WTC11 (cell line): ENCODE data around the gene AOX1. TPM values are rescaled to one million over a fixed set of nuclear protein-coding genes. Genes with fewer than 3 reads are reported as not detected.

ENCODE experiments used
- ATAC-seq: fragments of 200-7000 bp; cut with Tn5 transposase; 2 replicates; pipeline ENCODE4 v1.10.0; 2021; ENCODE audit warnings: mild to moderate bottlenecking, moderate library complexity
- CTCF ChIA-PET: fragments of 300-600 bp; sonication (Branson Sonifier 250); formaldehyde crosslinking; loops from one replicate; lab custom pipeline; 2021; ENCODE audit warnings: antibody characterized with exemption; lab: Charles Lee
- POLR2A ChIA-PET: fragments of 350-600 bp; sonication (Branson Sonifier 250); formaldehyde crosslinking; loops from one replicate; lab custom pipeline; 2021; ENCODE audit warnings: antibody characterized with exemption; lab: Charles Lee
- DNase-seq: peaks from one replicate; pipeline ENCODE4 v3.0.0; 2021; ENCODE audit warnings: low spot score
- H3K27ac Mint-ChIP-seq: 2 replicates; pipeline ENCODE4 v1.8.0; 2021; ENCODE audit warnings: mixed read lengths
- H3K27me3 Mint-ChIP-seq: 2 replicates; pipeline ENCODE4 v1.8.0; 2021; ENCODE audit warnings: low read depth, mild to moderate bottlenecking, moderate library complexity, mixed read lengths
- H3K36me3 Mint-ChIP-seq: 2 replicates; pipeline ENCODE4 v1.8.0; 2021; ENCODE audit warnings: mixed read lengths
- H3K4me1 Mint-ChIP-seq: 2 replicates; pipeline ENCODE4 v1.8.0; 2022; ENCODE audit warnings: mixed read lengths
- H3K4me3 Mint-ChIP-seq: 2 replicates; pipeline ENCODE4 v1.8.0; 2021; ENCODE audit warnings: mild to moderate bottlenecking, moderate library complexity, mixed read lengths
- H3K9me3 Mint-ChIP-seq: 2 replicates; pipeline ENCODE4 v1.8.0; 2021; ENCODE audit warnings: mixed read lengths
- ATF2 ChIP-seq: sonication (generic); formaldehyde crosslinking; IDR thresholded peaks from 2 replicates; pipeline ENCODE4 v1.8.1; 2022; ENCODE audit warnings: low read depth, missing genetic modification reagents, borderline replicate concordance
- CREB1 ChIP-seq: sonication (generic); formaldehyde crosslinking; IDR thresholded peaks from 2 replicates; pipeline ENCODE4 v1.8.0; 2023; ENCODE audit warnings: mild to moderate bottlenecking, missing genetic modification reagents
- CREM ChIP-seq: sonication (generic); formaldehyde crosslinking; IDR thresholded peaks from 2 replicates; pipeline ENCODE4 v1.8.1; 2022; ENCODE audit warnings: mild to moderate bottlenecking, missing genetic modification reagents, moderate library complexity
- ESRRA ChIP-seq: sonication (generic); formaldehyde crosslinking; IDR thresholded peaks from 2 replicates; pipeline ENCODE4 v1.8.1; 2022; ENCODE audit warnings: mild to moderate bottlenecking, missing genetic modification reagents, borderline replicate concordance
- ETV6 ChIP-seq: sonication (generic); formaldehyde crosslinking; IDR thresholded peaks from 2 replicates; pipeline ENCODE4 v1.8.1; 2022; ENCODE audit warnings: mild to moderate bottlenecking, missing genetic modification reagents
- FOXK1 ChIP-seq: sonication (generic); formaldehyde crosslinking; IDR thresholded peaks from 2 replicates; pipeline ENCODE4 v1.8.0; 2022; ENCODE audit warnings: mild to moderate bottlenecking, moderate library complexity, missing genetic modification reagents
- JAZF1 ChIP-seq: fragments of 250-450 bp; sonication (Bioruptor Pico); IDR thresholded peaks from 2 replicates; pipeline ENCODE4 v1.9.0; 2021; ENCODE audit warnings: moderate library complexity, mild to moderate bottlenecking, inconsistent platforms
- MXD4 ChIP-seq: fragments of 250-450 bp; sonication (Bioruptor Pico); IDR thresholded peaks from 2 replicates; pipeline ENCODE4 v1.8.0; 2021; ENCODE audit warnings: mild to moderate bottlenecking, moderate library complexity, borderline replicate concordance
- NFYB ChIP-seq: sonication (generic); formaldehyde crosslinking; conservative IDR thresholded peaks from 2 replicates; pipeline ENCODE4 v1.8.0; 2022; ENCODE audit warnings: low read depth, missing genetic modification reagents
- OVOL2 ChIP-seq: fragments of 250-450 bp; sonication (Bioruptor Pico); IDR thresholded peaks from 2 replicates; pipeline ENCODE4 v1.9.0; 2021; ENCODE audit warnings: mild to moderate bottlenecking, borderline replicate concordance
- TCF7 ChIP-seq: sonication (generic); formaldehyde crosslinking; IDR thresholded peaks from 2 replicates; pipeline ENCODE4 v1.8.0; 2022; ENCODE audit warnings: mild to moderate bottlenecking, low read depth, missing genetic modification reagents, moderate library complexity
- TEAD4 ChIP-seq: sonication (generic); formaldehyde crosslinking; IDR thresholded peaks from 2 replicates; pipeline ENCODE4 v1.8.0; 2022; ENCODE audit warnings: mild to moderate bottlenecking, missing genetic modification reagents
- TP53 ChIP-seq: sonication (generic); formaldehyde crosslinking; IDR thresholded peaks from 2 replicates; pipeline ENCODE4 v1.8.1; 2023; ENCODE audit warnings: mild to moderate bottlenecking, missing genetic modification reagents
- ZNF281 ChIP-seq: sonication (generic); formaldehyde crosslinking; IDR thresholded peaks from 2 replicates; pipeline ENCODE4 v1.8.0; 2023; ENCODE audit warnings: mild to moderate bottlenecking, missing genetic modification reagents
- ZNF423 ChIP-seq: fragments of 250-450 bp; sonication (Bioruptor Pico); IDR thresholded peaks from 2 replicates; pipeline ENCODE4 v2.1.2; 2022; ENCODE audit warnings: mild to moderate bottlenecking, moderate library complexity
- ZNF425 ChIP-seq: fragments of 250-450 bp; sonication (Bioruptor Pico); conservative IDR thresholded peaks from 2 replicates; pipeline ENCODE4 v1.9.0; 2021; ENCODE audit warnings: mild to moderate bottlenecking
- total RNA-seq: library from RNA; stranded (reverse); gene quantifications from 3 replicates; pipeline ENCODE4 v1.2.3, GENCODE V29; 2021
- TF ChIP-seq, protein P1 (sequence below): fragments of 250-450 bp; sonication (Bioruptor Pico); IDR thresholded peaks from 2 replicates; pipeline ENCODE4 v1.8.0; 2021; ENCODE audit warnings: mild to moderate bottlenecking
- TF ChIP-seq, protein P2 (sequence below): fragments of 250-450 bp; sonication (Bioruptor Pico); IDR thresholded peaks from 2 replicates; pipeline ENCODE4 v1.9.0; 2021; ENCODE audit warnings: mild to moderate bottlenecking
- TF ChIP-seq, protein P3 (sequence below): sonication (generic); formaldehyde crosslinking; IDR thresholded peaks from 2 replicates; pipeline ENCODE4 v1.8.1; 2023; ENCODE audit warnings: mild to moderate bottlenecking, missing genetic modification reagents, borderline replicate concordance

Gene AOX1
- total RNA-seq, 1 experiment from 2014 or later: 4.8 TPM

DNA sequence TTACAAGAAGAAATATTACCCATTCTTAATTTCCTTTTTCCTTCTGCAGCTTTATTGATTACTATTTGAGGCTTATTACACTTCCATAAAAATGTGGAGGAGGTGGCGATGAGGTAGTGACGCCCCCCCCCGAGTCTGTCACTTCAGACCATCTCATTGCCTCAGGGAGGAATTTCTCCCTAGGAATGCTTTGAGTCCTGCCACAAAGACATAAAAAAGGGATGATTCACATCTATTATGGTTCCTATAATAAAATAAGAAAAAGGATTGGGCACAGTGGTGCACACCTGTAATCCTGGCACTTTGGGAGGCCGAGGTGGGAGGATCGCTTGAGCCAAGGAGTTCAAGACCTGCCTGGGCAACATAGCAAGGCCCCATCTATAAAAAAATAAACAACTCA is 93.7 kb downstream of the AOX1 start:
- CTCF ChIA-PET: interaction anchor here (0.8 kb wide), 1 partner anchor 199 kb away, joined by 4 read pairs; no protein-coding TSS in a partner anchor
- H3K27me3 Mint-ChIP-seq: no peaks in the 10 kb centered on the region
- no peak for ATAC-seq

GRCh38 chr2:200681697-200682096 is 95.9 kb downstream of the AOX1 start:
- ChIA-PET POLR2A (no interaction called here), CTCF (no interaction called here)
- Mint-ChIP-seq H3K36me3 (peaks cover 7% of the 10 kb centered on the region), H3K27me3 (no peaks in the 10 kb centered on the region; the same call in 1 of the 2 replicates), H3K4me3 (no peak overlapping the region), H3K4me1 (no peaks in the 10 kb centered on the region), H3K27ac (no peak overlapping the region), H3K9me3 (peaks cover 7% of the 10 kb centered on the region)
- DNase-seq: no peak
- ATAC-seq: no peak
- TF ChIP-seq FOXK1 (CRISPR knock-in tag) (no peak), TCF7 (no peak)
- TF ChIP-seq, protein P1, sequence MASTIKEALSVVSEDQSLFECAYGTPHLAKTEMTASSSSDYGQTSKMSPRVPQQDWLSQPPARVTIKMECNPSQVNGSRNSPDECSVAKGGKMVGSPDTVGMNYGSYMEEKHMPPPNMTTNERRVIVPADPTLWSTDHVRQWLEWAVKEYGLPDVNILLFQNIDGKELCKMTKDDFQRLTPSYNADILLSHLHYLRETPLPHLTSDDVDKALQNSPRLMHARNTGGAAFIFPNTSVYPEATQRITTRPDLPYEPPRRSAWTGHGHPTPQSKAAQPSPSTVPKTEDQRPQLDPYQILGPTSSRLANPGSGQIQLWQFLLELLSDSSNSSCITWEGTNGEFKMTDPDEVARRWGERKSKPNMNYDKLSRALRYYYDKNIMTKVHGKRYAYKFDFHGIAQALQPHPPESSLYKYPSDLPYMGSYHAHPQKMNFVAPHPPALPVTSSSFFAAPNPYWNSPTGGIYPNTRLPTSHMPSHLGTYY (CRISPR knock-in tag): no peak
- TF ChIP-seq, protein P2, sequence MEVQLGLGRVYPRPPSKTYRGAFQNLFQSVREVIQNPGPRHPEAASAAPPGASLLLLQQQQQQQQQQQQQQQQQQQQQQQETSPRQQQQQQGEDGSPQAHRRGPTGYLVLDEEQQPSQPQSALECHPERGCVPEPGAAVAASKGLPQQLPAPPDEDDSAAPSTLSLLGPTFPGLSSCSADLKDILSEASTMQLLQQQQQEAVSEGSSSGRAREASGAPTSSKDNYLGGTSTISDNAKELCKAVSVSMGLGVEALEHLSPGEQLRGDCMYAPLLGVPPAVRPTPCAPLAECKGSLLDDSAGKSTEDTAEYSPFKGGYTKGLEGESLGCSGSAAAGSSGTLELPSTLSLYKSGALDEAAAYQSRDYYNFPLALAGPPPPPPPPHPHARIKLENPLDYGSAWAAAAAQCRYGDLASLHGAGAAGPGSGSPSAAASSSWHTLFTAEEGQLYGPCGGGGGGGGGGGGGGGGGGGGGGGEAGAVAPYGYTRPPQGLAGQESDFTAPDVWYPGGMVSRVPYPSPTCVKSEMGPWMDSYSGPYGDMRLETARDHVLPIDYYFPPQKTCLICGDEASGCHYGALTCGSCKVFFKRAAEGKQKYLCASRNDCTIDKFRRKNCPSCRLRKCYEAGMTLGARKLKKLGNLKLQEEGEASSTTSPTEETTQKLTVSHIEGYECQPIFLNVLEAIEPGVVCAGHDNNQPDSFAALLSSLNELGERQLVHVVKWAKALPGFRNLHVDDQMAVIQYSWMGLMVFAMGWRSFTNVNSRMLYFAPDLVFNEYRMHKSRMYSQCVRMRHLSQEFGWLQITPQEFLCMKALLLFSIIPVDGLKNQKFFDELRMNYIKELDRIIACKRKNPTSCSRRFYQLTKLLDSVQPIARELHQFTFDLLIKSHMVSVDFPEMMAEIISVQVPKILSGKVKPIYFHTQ (CRISPR knock-in tag): no peak
- TF ChIP-seq, protein P3, sequence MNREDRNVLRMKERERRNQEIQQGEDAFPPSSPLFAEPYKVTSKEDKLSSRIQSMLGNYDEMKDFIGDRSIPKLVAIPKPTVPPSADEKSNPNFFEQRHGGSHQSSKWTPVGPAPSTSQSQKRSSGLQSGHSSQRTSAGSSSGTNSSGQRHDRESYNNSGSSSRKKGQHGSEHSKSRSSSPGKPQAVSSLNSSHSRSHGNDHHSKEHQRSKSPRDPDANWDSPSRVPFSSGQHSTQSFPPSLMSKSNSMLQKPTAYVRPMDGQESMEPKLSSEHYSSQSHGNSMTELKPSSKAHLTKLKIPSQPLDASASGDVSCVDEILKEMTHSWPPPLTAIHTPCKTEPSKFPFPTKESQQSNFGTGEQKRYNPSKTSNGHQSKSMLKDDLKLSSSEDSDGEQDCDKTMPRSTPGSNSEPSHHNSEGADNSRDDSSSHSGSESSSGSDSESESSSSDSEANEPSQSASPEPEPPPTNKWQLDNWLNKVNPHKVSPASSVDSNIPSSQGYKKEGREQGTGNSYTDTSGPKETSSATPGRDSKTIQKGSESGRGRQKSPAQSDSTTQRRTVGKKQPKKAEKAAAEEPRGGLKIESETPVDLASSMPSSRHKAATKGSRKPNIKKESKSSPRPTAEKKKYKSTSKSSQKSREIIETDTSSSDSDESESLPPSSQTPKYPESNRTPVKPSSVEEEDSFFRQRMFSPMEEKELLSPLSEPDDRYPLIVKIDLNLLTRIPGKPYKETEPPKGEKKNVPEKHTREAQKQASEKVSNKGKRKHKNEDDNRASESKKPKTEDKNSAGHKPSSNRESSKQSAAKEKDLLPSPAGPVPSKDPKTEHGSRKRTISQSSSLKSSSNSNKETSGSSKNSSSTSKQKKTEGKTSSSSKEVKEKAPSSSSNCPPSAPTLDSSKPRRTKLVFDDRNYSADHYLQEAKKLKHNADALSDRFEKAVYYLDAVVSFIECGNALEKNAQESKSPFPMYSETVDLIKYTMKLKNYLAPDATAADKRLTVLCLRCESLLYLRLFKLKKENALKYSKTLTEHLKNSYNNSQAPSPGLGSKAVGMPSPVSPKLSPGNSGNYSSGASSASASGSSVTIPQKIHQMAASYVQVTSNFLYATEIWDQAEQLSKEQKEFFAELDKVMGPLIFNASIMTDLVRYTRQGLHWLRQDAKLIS (CRISPR knock-in tag): no peak

More for the DNA sequence above, 93.7 kb downstream of the AOX1 start:
- H3K4me1 Mint-ChIP-seq: no peaks in the 10 kb centered on the region
- no peaks in the 10 kb centered on the region for H3K9me3 Mint-ChIP-seq
- no peak for DNase-seq
- H3K27ac Mint-ChIP-seq: no peak overlapping the region
- no peaks in the 10 kb centered on the region for H3K36me3 Mint-ChIP-seq
- POLR2A ChIA-PET: interaction anchor here (0.5 kb wide), 1 partner anchor 1807 kb away, joined by 4 read pairs; no protein-coding TSS in a partner anchor
- TF ChIP-seq ZNF423: no peak
- TF ChIP-seq TP53: no peak
- no peak for TF ChIP-seq ESRRA
- TF ChIP-seq TEAD4 (CRISPR knock-in tag): no peak
- no peak for TF ChIP-seq CREM
- TF ChIP-seq CREB1: no peak
- no peak for TF ChIP-seq NFYB (CRISPR knock-in tag)
- no peak for TF ChIP-seq MXD4 (CRISPR knock-in tag)
- no peak for TF ChIP-seq ZNF281 (CRISPR knock-in tag)
- no peak for TF ChIP-seq ETV6 (CRISPR knock-in tag)
- TF ChIP-seq JAZF1 (CRISPR knock-in tag): no peak
- no peak for TF ChIP-seq ATF2 (CRISPR knock-in tag)
- TF ChIP-seq ZNF425 (CRISPR knock-in tag): no peak
- no peak for TF ChIP-seq OVOL2 (CRISPR knock-in tag)
- H3K4me3 Mint-ChIP-seq: no peak overlapping the region
